Measurements from ENCODE around the gene LYL1.

Gene LYL1

GRCh38 chr19:13128583-13128982, 25.9 kb upstream of the LYL1 start:
- in situ Hi-C loops (cut with MboI; ENCODE audit: low pct_unique_long_range_greater_than_20kb, low sequenced_read_pairs, unreplicated experiment), result no loop called here
- no peak for TF ChIP-seq CTCF (IDR thresholded peaks at IDR 0.05; ENCODE audit: extremely low read depth, insufficient read depth, missing control alignments)
- no peak for DNase-seq (ENCODE audit: low spot score)

GRCh38 chr19:13127811-13128575, 25.3 kb upstream of the LYL1 start:
- TF ChIP-seq CTCF (IDR thresholded peaks at IDR 0.05; ENCODE audit: extremely low read depth, insufficient read depth, missing control alignments), result no peak
- no peak for DNase-seq (ENCODE audit: low spot score)
- in situ Hi-C loops (cut with MboI; ENCODE audit: low pct_unique_long_range_greater_than_20kb, low sequenced_read_pairs, unreplicated experiment), result no loop called here

GRCh38 chr19:13127051-13127450, 24.4 kb upstream of the LYL1 start:
- in situ Hi-C loops (cut with MboI; ENCODE audit: low pct_unique_long_range_greater_than_20kb, low sequenced_read_pairs, unreplicated experiment), result no loop called here
- TF ChIP-seq CTCF (IDR thresholded peaks at IDR 0.05; ENCODE audit: extremely low read depth, insufficient read depth, missing control alignments), result no peak
- no peak for DNase-seq (ENCODE audit: low spot score)

GRCh38 chr19:13122980-13123957, 20.6 kb upstream of the LYL1 start:
- no peak for TF ChIP-seq CTCF (IDR thresholded peaks at IDR 0.05; ENCODE audit: extremely low read depth, insufficient read depth, missing control alignments)
- DNase-seq (ENCODE audit: low spot score), result no peak
- in situ Hi-C loops (cut with MboI; ENCODE audit: low pct_unique_long_range_greater_than_20kb, low sequenced_read_pairs, unreplicated experiment), result no loop called here

- in situ Hi-C loops (cut with MboI; ENCODE audit: low pct_unique_long_range_greater_than_20kb, low sequenced_read_pairs, unreplicated experiment), result no loop called here
- no peak for TF ChIP-seq CTCF (IDR thresholded peaks at IDR 0.05; ENCODE audit: extremely low read depth, insufficient read depth, missing control alignments)
- no peak for DNase-seq (ENCODE audit: low spot score)
Measured at GRCh38 chr19:13122275-13122878, 19.7 kb upstream of the LYL1 start.

GRCh38 chr19:13121551-13122274, 19.1 kb upstream of the LYL1 start:
- in situ Hi-C loops (cut with MboI; ENCODE audit: low pct_unique_long_range_greater_than_20kb, low sequenced_read_pairs, unreplicated experiment), result no loop called here
- DNase-seq (ENCODE audit: low spot score), result no peak
- no peak for TF ChIP-seq CTCF (IDR thresholded peaks at IDR 0.05; ENCODE audit: extremely low read depth, insufficient read depth, missing control alignments)

Data from GM13977 (cell line).